ENCODE data around the gene P3H1. TPM values are rescaled to one million over a fixed set of nuclear protein-coding genes. Genes with fewer than 3 reads are reported as not detected.

P3H1 gene
- total RNA-seq, 1 experiment from 2014 or later, result 47.1 TPM

GRCh38 chr1:42742617-42743316, 24.1 kb downstream of the P3H1 start:
- H4K8ac ChIP-seq (replicated peaks; ENCODE audit: insufficient read length, low read depth, low read length), result no peak overlapping the region
- no peak overlapping the region for H2AFZ ChIP-seq (ENCODE audit: low read length)
- H3K79me2 ChIP-seq (ENCODE audit: insufficient read depth, low read length), result no peaks in the 10 kb centered on the region
- H3K27ac ChIP-seq (ENCODE audit: insufficient read length, low read depth, low read length), result no peak overlapping the region
- no peak overlapping the region for H2BK15ac ChIP-seq (ENCODE audit: low read depth, low read length)
- H4K5ac ChIP-seq (ENCODE audit: insufficient read length, low read depth, low read length), result no peak overlapping the region
- H4K91ac ChIP-seq (ENCODE audit: insufficient read length, low read depth, low read length), result no peak overlapping the region
- no peak overlapping the region for H3T11ph ChIP-seq (ENCODE audit: low read length)
- no peak overlapping the region for H3K4me3 Mint-ChIP-seq
- H3K79me1 ChIP-seq (ENCODE audit: insufficient read depth, low read depth, low read length, poor library complexity, severe bottlenecking), result no peaks in the 10 kb centered on the region
- H3K23me2 ChIP-seq (ENCODE audit: insufficient read length, low read depth, low read length, poor library complexity, severe bottlenecking), result no peaks in the 10 kb centered on the region
- no peaks in the 10 kb centered on the region for H3K9me3 Mint-ChIP-seq
- WGBS (ENCODE audit: extremely low coverage, insufficient read length, low lambda C conversion rate), result no CpG with 5 or more reads among the region's 9 CpGs
- H3K4me1 ChIP-seq (ENCODE audit: insufficient read depth, low read length), result no peaks in the 10 kb centered on the region; the same call in 1 of the 2 replicates
- no peak overlapping the region for H2BK5ac ChIP-seq (ENCODE audit: insufficient read length, low read length)
- H2BK12ac ChIP-seq (ENCODE audit: insufficient read length, low read depth, low read length), result no peak overlapping the region
- no peak overlapping the region for H2BK20ac ChIP-seq (ENCODE audit: low read depth, low read length, poor library complexity, severe bottlenecking)
- no peaks in the 10 kb centered on the region for H3K9me3 ChIP-seq (ENCODE audit: control insufficient read depth, low read depth, low read length)
- H4K20me1 ChIP-seq (ENCODE audit: control insufficient read depth, insufficient read depth, insufficient read length), result no peaks in the 10 kb centered on the region
- H3K23ac ChIP-seq (ENCODE audit: insufficient read length, low read depth, low read length), result no peak overlapping the region
- H3K56ac ChIP-seq (ENCODE audit: insufficient read length, low read depth, low read length), result no peak overlapping the region
- DNase-seq, result peak; percentile 25
- no peak overlapping the region for H2AK5ac ChIP-seq (ENCODE audit: insufficient read length, low read length)
- peak overlapping the region in 1 of 3 experiments; percentile 6; a peak in 1 of 7 replicates for H3K27ac Mint-ChIP-seq
- H3K4me2 ChIP-seq (ENCODE audit: insufficient read depth, insufficient read length, low read length), result no peak overlapping the region
- no peak overlapping the region for H3K18ac ChIP-seq (ENCODE audit: insufficient read length, low read depth, low read length)
- no peak overlapping the region for H3K14ac ChIP-seq (ENCODE audit: insufficient read depth, low read length)
- TF ChIP-seq, protein P1, sequence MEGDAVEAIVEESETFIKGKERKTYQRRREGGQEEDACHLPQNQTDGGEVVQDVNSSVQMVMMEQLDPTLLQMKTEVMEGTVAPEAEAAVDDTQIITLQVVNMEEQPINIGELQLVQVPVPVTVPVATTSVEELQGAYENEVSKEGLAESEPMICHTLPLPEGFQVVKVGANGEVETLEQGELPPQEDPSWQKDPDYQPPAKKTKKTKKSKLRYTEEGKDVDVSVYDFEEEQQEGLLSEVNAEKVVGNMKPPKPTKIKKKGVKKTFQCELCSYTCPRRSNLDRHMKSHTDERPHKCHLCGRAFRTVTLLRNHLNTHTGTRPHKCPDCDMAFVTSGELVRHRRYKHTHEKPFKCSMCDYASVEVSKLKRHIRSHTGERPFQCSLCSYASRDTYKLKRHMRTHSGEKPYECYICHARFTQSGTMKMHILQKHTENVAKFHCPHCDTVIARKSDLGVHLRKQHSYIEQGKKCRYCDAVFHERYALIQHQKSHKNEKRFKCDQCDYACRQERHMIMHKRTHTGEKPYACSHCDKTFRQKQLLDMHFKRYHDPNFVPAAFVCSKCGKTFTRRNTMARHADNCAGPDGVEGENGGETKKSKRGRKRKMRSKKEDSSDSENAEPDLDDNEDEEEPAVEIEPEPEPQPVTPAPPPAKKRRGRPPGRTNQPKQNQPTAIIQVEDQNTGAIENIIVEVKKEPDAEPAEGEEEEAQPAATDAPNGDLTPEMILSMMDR (conservative IDR thresholded peaks at IDR 0.05), result no peak
- H3K36me3 Mint-ChIP-seq (ENCODE audit: insufficient read depth in 1 of 3, low read depth in 3 of 3), result peaks cover 4 to 17% (median 17%) of the 10 kb centered on the region in 3 experiments; a peak in 6 of 7 replicates
- H3K27me3 ChIP-seq (ENCODE audit: insufficient read depth, low read length), result no peaks in the 10 kb centered on the region
- H3K4me1 Mint-ChIP-seq, result peaks cover 43 to 51% of the 10 kb centered on the region in 2 experiments
- H3K4ac ChIP-seq (ENCODE audit: low read depth, low read length), result no peak overlapping the region
- no peak overlapping the region for H3K9ac ChIP-seq (ENCODE audit: extremely low read depth, insufficient read length, low read length)
- no peak overlapping the region for H2BK120ac ChIP-seq (ENCODE audit: low read depth, low read length, poor library complexity, severe bottlenecking)
- H3K27me3 Mint-ChIP-seq (ENCODE audit: low read depth), result no peaks in the 10 kb centered on the region; the same call in 1 of the 2 replicates

Measured in H9 (cell line).